HTERT RPE-1 (cell line): ENCODE data around the gene PARP15.
"Not testable (repeated sequence)": the region's sequence is repeated elsewhere in the genome, so short reads cannot be mapped to it uniquely, and the experiment has no call there.

Experiments used
- in situ Hi-C: fragments of 300-500 bp; cut with MboI; formaldehyde crosslinking; loops from 4 replicates; pipeline ENCODE4 v1.14.3; 2020; ENCODE audit warnings: low sequenced_read_pairs

PARP15 gene

DNA sequence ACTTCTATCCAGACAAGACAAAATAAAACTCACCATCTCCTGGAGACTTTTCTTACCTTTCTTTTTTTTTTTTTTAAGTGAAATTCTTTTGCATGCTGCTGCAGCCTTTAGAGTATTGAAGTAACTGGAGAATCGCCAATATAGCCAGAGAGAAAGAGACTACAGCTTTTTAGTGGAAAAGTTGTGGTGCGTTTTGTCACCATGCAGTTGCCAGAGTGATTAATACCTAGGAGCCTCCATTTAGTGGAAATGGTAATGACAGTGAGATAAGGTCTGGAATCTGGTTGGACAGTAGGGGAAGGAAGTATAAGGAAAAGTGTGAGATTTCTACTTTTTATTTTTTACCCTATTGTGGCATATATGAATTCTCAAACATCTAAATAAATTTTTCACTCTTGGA, 85.1 kb downstream of the PARP15 start:
- in situ Hi-C loops, result no loop called here

DNA sequence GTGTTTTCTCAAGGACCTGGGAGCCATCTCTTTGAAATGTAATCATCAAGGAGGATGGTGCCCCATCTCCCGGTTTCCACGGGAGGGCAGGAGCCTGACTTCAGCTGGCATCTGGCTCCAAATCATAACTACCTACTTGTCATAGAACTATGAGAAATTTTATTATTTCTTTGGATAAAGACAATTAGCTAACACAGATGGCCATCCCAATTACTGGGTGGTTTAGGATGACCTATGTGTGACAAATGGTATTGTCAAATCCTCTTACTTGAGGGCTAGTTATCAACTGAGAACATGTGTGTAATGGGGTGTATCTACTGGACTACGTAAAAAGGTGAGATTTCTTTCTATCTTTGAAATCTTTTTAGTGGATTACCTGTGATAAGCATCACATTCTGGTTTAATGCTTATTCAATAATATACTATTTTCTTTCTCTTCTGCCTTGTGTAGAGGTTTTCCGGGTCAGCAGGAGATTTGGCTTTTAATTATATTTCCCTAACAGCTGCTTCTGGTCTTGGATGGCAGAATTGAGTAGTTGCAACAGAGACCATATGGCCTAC, 87.9 kb downstream of the PARP15 start:
- in situ Hi-C loops, result no loop called here

DNA sequence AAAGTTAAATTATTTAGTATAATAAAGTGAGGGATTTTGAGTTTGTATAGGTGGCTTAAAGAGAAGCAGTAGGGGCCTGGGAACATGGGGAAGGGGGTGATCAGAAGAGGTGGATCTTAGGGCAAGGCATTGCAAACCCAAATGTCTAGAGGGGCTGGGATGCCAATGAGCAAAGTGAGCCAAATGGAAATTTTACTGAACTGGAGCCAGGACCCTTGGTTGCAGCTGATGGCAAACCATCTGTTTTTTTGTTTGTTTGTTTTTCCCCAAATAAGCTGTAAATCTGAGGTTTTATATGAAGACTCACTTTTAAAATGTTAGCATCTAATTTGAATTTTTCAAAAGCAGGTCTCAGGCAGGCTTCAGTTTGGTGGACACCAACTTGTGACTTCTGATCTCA, 88.4 kb downstream of the PARP15 start:
- in situ Hi-C loops, result no loop called here

DNA sequence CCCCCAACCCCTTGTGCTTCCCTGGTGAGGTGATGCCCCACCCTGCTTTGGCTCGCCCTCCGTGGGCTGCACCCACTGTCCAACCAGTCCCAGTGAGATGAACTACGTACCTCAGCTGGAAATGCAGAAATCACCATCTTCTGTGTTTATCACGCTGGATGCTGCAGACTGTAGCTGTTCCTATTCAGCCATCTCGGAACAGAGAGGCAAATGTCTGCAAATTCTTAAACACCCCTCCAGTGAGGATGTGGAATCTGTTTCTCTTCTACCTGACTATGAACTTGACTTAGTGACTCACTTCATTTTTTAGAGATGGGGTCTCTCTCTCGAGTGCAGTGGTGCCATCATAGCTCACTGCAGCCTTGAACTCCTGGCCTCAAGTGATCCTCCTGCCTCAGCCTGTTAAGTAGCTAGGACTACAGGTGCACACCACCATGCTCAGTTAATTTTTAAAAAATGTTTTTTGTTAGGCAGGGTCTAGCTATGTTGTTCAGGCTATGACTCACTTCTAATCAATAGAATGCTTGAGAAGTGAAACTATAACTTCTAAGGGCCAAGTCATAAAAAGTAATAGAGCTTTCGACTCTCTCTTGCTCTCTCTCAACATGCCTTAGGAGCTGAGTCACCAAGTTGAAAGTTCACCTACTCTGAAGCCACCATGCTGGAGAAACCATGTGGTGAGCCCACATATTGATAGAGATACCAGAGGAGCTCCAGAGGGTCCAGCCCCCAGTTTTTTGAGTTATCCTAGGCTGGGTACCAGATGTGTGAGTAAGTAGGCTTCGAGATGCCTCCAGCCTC, 91.7 kb downstream of the PARP15 start:
- in situ Hi-C loops, result no loop called here

DNA sequence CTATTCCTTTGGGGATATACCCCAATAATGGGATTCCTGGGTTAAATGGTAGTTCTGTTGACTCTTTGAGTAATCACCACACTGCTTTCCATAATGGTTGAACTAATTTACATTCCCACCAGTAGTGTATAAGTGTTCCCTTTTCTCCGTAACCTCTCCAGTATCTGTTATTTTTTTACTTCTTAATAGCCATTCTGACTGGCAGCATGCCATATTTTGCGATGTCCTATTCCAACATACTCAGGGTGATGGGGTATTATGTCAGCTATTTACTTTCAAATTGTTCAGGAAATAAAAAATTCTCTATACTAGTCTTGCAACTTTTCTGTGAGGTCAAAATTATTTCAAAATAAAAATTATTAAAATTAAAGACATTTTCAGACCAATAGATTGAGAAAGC, 94.1 kb downstream of the PARP15 start:
- in situ Hi-C loops, result no loop called here

DNA sequence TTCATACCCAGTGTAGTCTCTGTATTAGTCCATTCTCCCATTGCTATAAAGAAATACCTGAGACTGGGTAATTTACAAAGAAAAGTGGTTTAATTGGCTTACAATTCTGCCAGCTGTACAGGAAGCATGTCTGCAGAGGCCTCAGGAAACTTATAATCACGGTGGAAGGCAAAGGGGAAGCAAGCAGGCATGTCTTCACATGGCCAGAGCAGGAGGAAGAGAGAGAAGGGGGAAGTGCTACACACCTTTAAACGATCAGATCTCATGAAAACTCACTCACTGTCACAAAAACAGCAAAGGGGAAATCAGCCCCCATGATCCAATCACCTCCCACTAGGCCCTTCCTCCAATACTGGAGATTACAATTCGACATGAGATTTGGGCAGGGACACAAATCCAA, 96.9 kb downstream of the PARP15 start:
- in situ Hi-C loops, result no loop called here

DNA sequence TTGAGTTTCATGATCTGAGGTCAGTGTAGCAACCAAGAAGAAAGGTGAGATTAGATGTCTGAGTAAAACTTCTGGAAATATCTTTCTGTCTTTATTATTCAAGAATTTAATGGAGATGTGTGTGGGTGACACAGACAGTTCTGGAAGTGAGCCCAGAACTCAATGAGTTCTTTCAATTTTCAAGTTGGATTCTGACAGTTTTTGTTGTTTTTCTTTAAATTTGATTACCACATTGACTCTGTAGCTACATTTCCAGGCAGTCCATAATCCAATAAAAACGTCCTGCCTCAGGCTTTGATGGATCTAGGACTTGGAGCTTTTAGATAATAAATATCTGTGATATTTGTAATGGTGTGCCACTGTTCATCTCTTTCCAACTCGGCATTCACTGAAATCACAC, 99.3 kb downstream of the PARP15 start:
- in situ Hi-C loops, result no loop called here

DNA sequence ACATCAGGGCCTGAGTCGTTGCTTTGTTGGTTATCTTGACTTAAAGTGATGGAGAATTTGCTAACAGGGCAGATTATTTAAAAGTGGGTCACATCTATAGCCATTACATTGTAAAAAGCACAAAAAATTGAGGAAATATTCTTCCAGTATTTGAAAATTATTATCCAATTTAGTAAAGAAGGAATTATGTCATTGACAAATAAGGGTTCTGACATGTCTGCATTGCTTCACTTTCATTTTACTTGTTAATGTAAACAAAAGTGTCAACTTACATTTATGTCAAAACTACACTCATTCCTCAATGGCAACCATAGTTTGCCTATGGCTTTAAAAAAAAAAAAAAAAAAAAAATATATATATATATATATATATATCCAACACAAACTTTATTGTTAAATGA, 99.8 kb downstream of the PARP15 start:
- in situ Hi-C loops, result no loop called here

DNA sequence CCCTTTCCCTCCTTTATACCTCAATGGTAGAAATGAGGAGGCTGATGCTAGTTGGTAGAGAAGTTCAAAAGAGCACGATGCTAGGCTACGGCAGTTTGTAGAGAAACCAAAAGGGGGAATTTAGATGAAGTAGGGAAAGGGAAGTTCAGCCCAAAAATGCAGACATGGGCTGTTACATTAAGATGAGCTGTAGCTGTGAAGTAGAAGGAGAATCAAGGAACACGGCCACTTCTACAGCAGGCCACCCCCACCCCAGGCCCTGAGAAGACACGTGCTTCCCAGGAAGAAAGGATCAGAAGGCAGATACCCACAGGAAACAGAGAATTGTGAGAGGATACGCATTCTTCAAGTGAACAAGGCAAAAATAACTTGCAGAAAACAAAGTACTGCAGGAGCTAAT, 101.1 kb downstream of the PARP15 start:
- in situ Hi-C loops, result no loop called here

DNA sequence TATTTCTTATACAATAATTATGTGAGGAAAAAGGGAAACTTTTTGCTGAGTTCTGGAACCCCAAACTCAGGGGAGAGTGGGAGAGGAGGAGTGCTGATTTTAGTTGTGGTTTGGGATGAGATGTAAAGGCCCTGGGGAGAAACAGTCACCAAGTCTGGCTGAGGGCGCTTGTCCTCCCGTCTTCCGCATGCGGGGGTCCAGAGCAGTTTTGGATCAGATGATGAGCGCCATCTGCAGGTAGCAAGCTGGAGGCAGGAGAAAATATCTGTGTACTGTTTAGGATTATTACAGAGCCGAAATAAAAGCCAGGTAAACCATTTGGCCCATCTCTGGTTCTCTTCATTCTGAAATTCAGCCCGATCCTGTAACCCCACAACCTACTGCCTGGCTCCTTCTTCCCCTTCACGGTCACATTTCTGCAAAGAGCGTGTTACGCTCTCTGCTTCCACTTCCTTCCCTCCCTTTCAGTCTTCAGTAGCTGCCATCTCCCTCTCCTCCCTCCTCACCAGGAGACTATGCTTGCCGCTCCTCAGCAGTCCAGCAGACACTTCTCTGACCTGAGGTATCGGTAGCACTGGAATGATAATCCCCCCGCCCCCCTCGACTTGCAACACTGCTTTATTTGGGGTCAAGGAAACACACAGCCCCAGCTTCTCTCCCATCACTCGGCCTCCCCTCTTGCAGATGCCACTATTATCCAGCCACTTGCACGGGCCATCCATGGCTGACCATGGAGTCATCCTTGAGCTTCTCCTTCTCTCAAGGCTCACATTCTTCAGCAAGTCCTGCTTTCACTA, 101.8 kb downstream of the PARP15 start:
- in situ Hi-C loops, result no loop called here

DNA sequence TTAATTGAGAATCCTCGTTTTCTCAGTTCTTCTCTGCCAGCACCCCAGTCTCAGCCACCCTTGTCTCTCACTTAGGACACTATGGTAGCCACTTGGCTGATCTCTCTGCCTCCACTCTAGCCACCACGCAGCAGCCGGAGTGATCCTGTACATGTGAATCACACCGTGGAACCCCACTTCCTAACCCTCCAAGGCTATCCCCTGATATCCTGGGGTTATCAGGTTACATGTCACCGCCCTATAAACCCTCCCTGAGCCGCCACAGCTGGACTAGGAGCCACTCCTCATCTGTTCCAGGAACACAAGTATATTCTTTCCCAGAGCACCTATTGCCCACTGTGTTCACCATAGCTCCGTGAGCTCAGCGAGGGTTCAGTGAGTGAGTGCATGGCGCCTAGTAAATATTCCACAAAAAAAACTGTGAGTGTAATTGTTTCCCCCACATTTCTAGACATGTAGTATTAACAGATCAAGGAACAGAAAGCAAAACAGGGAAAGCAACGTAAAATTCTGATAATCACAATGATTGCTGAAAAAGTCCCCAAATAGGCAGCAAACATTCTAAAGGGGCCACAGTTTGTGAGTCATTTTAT, 102.5 kb downstream of the PARP15 start:
- in situ Hi-C loops, result no loop called here

DNA sequence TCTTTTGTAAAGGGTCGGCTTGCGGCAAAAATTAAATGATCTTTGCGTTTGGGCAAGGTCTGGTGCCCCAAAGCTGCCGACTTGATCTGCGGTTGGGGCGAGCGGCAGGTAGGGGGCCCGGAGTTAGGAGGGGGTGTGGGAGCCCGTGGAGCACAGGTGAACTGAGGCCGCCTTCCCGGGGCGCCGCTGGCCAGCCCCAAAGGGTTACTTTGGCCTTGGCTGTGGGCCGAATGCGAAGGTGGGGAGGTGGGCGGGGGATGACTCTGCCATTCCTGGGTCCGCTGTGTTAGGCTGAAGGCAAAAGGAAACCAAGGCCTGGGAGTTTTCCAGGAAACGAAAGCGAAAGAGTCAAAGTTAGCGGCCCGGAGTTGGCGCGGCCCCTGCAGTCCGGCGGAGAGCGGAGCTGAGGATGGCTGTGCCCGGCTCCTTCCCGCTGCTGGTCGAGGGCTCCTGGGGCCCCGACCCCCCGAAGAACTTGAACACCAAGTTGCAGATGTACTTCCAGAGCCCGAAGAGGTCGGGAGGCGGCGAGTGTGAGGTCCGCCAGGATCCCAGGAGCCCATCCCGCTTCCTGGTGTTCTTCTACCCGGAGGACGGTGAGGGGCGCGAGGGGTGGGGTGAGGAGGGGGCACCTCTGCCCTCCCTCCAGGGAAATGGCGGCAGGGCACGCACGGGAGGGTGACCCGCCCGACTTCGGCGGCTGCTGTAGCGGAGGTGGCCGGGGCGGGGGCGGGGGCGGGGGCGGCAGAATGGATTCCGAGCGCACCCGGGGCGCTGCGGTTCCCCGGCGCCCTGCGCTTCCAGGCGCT, 103.2 kb downstream of the PARP15 start, which contains the start of gene PARP14:
Gene PARP14, plus strand, starts transcription at position 365 of the 809 bp plus-strand sequence. Its CDS starts 45 bp downstream, at position 410.
- in situ Hi-C loops, result no loop called here

DNA sequence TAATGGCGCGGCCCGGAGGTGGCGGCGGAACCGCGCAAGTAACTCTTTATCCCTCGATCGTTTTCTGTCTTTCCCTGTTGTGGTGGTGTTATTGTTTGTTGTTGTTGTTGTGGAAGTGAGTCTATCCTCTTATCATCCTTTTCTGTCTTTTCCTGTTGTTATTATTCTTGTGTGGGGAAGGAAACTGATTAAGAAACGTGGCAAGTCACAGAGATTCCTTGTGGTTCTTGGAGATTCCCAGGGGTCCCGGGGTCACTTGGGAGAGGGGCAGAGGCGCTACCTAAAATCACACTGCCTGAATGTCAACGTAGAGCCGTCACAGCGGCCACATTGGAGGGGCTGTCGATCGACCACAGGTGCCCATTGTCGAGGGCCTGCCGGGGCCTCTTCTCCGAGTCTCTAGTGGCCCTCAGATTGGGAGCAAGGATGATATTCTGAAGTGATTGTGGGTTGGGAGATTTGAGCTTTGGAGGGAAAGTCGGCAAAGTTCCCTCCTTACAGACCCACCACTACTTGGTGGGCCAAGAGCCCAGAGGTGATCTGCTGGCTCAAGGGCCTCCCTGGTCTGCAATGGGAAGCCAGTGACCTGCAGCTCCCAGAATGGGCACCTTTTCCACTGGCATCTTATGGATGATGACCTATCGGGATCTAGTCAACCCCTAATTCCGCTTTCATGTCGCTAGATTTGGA, 104.0 kb downstream of the PARP15 start:
- in situ Hi-C loops, result no loop called here

DNA sequence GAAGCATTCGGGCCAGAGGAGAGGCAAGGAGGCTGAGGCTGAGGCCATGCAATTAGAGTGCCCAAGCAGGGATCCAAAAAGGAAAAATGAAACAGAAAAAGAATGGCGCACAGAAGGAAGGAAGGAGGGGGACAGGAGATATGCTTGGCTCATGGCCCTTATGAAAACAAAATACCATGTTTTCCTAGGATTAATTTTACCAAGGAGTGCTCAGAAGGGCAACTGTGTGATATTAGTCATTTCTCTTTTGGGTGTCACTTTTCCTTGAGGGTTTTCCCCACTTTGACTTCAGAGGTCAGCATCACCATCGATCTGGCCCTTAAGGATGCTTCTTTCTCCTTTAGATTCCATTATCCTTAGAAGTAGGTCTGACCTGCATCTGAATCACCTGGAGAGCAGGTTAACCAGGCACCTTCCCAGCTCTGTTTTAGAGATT, 104.5 kb downstream of the PARP15 start:
- in situ Hi-C loops, result no loop called here

DNA sequence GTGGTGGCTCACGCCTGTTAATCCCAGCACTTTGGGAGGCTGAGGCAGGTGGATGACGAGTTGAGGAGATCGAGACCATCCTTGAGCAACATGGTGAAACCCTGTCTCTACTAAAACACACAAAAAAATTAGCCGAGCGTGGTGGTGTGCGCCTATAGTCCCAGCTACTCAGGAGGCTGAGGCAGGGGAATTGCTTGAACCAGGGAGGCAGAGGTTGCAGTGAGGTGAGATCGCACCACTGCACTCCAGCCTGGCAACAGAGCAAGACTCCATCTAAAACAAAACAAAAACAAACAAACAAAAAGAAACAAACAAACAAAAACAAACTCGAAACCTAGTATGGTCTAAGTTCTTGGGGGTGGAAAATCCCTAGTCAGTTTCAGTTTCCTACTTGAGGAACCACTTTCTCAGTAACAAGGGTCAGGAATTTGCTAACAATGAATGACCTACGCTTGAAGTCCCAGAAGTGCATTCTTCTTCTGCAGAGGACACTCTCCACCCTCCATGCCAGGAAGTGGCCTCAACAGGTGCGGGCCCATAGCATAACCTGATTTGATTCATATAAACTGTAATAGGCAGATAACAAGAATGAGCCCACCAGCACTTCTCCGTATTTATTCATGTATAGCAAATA, 105.4 kb downstream of the PARP15 start:
- in situ Hi-C loops, result not testable (repeated sequence)

DNA sequence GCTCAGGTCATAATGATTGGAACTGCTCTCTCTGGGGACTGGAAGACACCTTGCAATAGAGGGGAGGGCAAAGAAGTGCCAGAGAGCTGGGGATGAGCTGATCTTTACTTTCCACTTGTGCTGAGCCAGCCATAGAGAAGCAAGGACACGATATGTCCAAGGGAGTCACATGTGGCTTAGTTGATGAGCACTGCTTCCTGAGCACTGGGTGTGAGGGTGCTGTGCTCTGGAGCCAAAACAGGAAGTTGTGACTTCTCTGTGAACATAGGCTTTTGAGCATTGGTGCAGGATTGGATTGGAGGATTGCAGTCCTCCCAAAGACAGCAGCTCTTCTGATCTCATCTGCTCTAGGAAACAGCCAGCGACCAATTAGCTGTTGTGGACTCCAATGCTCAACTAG, 109.8 kb downstream of the PARP15 start:
- in situ Hi-C loops, result no loop called here
